Measurements from ENCODE around the gene ATP5IF1.

Gene ATP5IF1

DNA sequence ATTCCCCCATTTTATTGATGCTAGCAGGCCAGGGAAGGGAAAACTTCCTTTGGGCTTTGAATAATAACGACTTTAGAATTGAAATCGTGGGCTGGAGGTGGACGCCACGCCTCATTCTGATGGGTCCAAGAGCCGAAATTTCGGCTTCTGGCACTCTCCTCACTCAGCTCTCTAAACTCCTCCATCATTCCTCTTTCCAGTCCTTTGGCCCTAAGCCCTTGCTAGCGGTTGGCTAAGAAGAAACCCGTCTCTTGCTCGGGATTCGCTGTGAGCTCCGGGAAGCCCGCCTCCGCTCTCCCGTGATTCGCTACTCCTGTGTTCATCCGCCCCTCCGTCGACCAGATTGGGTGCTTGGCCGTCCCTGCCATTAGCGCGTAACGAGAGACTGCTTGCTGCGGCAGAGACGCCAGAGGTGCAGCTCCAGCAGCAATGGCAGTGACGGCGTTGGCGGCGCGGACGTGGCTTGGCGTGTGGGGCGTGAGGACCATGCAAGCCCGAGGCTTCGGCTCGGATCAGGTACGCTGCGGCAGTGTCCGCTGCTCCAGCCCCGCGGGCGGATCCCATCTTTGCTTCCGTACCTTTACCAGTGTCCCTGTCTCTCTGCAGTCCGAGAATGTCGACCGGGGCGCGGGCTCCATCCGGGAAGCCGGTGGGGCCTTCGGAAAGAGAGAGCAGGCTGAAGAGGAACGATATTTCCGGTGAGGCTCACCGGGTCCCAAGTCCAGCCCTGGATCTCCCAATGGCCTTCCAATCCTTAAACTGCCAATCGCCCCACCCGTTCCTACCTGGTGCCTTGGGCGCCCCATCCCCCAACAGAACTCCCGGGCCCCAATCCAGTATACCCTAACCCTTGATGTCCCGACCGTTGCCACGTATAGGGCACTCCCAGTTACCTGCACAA, at the start of gene ATP5IF1:
Gene ATP5IF1, plus strand, starts transcription at position 370 of the 901 bp plus-strand sequence. Its CDS starts 60 bp downstream, at position 430.
- DNase-seq (ENCODE audit: low spot score) = peak; percentile 95

DNA sequence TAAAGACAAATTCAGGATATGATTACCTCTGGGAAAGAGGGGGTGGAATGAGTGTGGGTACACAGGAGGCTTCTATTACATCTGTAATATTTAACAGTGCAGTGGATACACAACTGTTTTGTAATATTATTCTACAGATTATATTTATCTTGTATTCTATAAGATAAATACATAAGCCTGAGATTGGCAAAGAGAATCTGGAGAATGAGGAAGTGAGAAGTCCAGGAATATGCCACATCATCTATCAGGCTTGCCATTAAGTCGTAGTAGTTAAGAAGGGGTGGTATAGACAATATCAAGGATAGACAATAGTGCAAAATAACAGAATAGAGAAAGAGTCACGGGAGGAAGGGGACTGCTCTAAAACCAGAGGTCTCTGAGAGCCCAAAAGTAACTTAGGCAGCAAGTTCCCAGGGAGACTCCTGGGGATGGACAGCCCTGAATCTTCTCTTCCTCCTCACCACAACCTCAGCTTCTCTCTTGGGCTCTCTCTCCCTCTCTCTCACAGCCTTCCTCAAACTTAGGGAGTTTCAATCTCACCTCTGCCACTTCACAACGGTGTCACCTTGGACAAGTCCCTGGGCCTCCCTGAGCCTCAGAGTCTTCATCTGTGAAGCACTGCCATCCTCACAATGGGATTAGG, 45.5 kb upstream of the ATP5IF1 start:
- DNase-seq (ENCODE audit: low spot score) = no peak

DNA sequence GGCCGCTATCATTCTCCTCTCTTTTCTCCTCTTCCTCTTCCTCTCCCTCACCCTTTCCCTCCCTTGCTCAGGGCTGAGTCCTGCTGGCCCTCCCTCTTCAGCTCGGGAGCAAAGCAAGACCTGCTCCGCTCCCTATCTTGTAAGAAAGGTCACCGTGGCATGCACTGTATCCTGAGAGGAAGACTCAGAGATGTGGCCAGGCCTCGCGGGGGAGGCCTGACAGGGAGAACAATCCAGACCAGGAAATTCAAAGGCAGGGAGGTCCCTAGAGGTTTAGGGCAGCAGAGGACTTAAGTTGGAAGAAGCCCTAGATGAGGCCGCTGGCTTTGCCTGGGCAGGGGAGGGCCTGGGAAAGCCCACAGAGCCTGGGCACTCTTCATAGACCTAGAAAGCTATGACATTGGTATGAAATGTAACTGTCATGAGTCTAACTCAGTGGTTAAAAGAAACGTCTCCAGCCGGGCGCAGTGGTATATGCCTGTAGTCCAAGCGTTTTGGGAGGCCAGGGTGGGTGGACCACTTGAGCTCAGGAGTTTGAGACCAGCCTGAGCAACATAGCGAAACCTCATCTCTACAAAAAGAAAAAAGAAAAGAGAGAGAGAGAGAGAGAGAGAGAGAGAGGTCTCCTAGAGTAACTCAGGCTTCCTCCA, 44.8 kb upstream of the ATP5IF1 start:
- DNase-seq (ENCODE audit: low spot score) = no peak

DNA sequence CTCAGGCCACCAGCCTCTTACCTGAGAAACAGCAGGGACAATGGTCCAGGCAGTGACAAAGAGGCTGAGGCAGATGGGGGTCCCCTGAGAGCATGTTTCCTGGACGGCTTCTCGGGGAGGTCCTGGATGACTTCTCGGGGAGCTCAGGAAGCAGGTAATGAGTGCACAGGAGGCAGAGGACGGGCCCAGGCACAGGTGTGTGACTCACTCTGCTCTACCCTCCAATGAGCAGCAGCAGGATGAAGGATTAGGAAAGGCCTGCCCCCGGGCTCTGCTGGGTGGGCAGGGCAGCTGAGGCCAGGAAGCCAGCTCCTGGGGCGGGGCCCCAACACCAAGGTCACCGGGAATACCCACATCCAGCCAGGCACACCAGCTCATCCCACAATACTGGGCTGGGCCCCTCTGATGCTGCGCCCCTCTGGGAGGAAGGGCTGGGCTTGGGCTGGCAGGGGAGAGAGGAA, 42.2 kb upstream of the ATP5IF1 start:
- DNase-seq (ENCODE audit: low spot score) = no peak

DNA sequence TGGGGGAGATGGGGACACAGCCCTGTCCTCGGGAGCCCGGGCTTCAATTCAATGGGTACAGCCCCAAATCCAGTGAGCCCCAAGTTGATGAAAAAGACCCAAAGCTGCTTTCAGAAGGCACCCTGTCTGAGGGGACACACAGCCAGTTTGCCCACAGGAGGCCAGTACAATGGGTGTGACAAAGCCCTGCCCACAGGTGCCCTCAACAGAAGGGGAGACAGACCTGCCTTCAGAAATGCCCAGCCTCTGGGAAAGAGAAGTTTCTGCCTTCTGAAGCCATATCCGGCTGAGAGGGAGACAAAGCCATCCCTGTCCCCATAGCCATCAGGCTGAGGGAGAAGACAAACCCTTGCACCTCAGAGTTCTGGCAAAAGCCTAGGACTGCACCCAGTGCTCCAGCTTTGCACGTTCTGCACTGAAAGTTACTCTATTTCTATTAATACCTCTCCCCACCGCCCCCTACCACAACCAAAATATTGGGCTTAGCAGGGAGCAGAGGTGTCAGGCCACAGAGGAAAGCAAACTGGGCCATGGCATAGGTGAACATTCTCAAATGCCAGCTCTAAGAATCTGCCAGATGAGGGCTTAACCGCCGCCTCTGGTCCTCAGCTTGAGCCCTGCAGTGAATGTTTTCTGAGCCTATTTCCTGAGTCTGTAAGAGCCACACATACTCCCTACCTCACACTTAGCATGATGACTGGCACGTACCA, 41.4 kb upstream of the ATP5IF1 start:
- DNase-seq (ENCODE audit: low spot score) = no peak

DNA sequence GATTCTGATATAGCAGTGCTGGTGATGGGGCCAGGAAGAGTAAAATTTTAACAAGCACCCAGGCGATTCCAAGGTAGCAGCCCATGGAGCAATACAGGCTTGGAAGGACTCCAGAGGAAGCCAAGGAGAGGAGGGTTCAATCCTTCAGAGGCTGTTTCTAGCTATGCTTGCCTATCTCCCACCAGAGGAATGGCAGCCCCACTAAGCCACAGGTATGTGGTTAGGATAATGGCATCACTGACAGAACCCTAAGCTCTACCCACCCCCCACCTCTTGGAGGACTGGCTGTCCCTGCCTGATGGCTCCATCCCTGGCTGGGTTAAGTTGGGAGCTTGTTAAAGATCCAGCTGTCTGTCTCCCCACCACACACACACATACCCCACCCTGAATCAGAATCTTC, 40.1 kb upstream of the ATP5IF1 start:
- no peak for DNase-seq (ENCODE audit: low spot score)

DNA sequence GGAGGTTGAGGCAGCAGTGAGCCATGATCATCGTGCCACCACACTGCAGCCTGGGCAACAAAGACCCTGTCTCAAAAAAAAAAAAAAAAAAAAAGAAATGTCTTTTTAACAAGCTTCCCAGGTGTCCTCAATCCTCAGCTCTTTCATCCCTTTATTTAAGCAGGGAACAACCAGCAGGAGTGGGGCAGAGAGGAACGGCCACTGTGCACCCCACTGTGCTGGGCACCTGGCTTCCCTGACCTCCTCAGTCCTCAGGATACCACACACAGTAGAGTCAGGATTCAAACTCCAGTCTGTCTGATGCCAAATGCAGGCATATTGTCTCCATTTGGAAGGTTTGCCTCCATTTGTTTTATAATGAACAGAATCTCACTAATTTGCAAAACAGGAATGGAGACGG, 39.6 kb upstream of the ATP5IF1 start:
- no peak for DNase-seq (ENCODE audit: low spot score)

DNA sequence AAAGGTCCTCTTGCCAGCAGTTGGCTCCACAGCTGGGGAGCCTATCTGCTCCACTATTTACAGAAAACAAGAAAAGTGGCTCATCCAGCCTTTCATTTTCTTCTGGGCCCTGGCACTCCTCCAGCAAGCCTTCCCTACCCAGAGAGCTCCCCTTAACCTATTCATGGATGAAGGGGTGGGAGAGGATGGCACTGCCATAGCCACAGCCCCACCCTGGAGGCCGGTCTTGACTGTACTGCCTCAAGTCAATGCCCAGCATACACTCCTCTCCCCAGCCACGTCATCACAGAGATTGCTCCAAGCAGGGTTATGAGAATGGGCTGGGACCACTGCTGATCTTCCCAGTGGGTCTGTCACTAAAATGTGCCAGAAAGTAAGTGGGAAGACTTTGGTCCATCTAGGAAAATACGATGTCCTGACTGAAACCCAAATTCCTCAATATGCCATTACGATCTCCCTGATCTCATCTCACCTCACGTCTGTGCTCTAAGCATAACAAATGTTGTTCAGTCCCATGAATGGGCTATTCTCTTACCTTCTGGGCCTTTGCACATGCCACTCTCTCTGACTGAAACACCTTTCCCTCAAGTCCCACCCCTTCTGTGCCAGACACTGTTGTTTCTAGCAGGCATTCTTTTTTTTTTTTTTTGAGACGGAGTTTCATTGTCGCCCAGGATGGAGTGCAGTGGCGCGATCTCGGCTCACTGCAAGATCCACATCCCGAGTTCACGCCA, 38.1 kb upstream of the ATP5IF1 start:
- no peak for DNase-seq (ENCODE audit: low spot score)

DNA sequence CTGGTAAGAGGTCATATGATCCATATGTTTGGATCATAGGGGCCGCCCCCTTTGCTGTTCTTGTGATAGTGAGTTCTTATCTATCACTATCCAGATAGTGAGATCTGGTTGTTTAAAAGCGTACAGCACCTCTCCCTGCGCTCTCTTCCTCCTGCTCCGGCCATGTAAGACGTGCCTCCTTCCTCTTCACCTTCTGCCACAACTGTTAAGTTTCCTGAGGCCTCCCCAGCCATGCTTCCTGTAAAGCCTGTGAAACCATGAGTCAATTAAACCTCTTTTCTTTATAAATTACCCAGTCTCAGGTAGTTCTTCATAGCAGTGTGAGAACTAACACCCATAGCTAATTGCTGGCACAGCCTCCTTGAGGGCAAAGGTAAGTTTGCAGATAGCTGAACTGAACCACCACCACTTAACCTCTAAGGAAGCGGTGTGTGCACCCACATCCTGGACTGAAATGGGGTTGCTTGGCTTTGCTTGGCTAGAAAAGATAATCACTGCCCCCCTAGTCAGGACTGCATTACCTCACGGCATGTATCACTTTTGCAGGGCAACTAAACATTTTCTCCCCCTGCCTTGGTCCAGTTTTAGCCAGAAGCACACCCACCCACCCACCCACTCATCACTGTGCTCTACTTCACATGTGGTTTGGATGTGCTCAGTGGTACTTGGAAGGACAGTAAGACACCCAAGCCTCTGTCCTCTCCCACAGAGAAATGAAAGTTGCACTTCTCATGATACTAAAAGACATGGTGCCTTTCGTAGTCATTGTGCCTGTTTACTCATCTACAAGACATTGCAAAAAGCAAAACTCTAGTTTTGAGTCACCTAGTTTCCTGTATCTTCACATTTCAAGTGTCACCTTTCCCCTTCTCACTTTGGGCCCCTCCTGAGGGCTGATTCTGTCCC, 36.3 kb upstream of the ATP5IF1 start:
- no peak for DNase-seq (ENCODE audit: low spot score)

DNA sequence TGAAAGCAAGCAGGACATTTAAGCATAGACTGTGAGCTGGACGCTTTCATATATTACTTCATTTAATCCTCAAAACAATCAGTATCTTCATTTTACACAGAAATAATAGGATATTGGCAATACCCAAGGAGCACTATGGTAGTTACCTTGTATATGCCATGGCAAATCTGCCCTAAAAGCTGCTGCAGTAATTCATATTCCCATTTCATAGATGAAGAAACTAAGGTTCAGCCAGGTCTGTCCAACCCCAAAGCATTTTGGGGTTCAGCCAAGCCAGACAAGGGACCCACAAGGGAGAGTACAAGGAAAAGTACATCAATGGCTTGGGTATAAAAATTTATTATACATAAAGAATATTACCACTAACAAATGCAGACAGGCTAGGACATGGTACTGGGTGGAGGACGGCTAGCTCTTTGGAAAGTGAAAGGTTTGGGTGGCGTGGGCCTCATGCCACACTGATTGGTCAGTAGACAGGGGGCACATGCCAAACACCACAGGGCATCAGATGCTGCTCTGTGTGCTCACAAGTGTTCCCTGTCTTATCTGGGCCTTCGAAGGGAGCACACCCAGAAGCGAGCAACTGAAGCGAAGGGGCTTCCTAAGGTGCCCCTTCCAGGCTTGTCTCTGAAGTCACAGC, 35.6 kb upstream of the ATP5IF1 start:
- no peak for DNase-seq (ENCODE audit: low spot score)

DNA sequence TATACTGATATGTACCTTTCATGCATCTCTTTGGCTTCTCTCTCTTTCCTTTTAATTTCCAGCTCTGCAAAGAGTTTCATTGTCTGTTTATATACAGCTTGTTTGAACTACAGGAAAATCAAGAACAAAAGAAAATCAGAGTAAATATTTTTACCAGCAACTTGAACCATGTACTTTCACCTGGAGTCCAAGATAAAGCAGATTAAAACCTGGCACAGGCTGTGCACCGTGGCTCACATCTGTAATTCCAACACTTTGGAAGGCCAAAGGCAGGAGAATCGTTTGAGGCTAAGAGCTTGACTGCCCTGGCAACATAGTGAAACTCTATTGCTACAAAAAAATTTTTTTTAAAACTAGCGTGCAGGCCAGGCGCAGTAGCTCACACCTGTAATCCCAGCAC, 30.7 kb upstream of the ATP5IF1 start:
- DNase-seq (ENCODE audit: low spot score) = no peak

DNA sequence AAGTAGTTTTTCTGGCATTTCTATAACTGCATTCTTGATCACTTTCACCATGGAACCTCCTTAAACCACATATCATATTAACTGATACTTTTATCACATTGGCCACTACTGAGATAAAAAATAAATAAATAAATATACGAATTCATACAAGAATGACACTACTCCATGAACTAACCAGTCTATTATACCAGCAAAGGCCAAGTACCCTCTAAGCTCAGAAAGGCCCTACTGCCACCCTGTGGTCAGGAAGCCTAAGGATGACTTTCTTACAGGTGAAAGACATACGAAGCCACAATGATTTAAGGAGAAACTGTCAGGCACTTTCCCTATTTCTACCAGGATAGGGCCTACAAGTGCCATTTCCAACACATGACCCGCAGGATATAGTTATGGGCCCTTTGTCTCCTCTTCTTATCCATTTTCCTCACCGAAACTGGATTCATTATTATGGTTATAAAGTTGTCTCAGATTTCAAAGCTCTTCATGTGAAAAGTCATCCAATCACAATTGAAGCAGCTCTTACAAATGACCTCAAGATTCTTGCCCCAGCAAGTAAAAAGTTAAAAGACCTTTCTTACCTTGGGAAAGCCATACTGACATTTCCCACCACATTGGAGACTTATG, 27.0 kb upstream of the ATP5IF1 start:
- peak; percentile 37 for DNase-seq (ENCODE audit: low spot score)

DNA sequence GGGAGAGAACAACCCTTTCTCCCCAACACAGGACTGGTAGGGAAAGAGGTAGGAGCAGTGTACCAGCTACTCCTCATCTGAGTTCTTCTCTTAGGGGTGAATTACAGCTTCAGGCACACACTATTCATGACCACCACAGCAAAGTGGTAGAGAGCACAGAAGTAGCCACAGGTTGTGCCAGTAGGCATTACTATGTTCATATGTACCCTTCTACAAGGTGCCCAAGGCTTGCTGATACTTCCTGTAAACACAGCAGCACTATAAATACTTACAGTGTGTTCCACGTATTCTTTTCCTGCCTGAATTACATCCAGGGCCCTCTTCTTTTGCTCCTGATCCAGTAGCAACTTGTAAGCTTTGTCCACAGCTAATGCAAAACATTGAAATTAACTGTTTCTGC, 26.2 kb upstream of the ATP5IF1 start:
- DNase-seq (ENCODE audit: low spot score) = no peak

DNA sequence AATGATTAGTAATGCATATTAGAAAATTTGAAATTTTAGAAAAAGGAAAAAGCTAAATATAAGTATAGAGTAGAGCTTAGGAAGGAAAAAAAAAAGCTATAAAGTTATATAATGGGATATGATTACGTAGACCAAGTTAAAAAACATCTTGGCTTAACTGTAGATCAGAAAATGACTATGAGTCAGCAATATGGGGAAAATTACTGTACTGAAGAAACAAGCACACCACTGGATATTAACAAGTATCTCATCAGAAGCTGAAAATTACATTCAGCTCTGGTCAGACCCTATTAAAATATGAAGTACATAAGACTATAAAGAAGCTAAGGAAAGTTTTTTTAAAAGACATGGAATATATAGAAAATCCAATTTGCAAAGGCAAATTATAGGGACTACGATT, 22.6 kb upstream of the ATP5IF1 start:
- DNase-seq (ENCODE audit: low spot score) = no peak

DNA sequence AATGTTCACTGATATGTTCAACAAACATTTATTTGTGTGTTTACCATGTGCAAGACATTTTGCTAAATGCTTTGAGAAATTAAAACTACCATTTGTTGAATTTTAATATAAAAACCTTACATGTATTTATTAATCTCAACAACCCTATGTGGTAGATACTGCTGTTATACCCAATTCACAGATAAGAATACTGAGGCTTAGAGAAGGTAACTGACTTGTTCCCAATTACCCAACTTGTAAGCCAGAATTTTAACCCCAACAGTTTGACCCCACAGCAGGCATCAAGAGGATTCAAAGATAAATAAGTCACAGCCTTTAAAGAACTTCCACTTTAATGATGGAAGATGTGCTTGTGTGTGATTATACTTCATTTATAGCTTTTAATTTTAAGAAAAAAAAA, 6.8 kb upstream of the ATP5IF1 start:
- DNase-seq (ENCODE audit: low spot score) = no peak

DNA sequence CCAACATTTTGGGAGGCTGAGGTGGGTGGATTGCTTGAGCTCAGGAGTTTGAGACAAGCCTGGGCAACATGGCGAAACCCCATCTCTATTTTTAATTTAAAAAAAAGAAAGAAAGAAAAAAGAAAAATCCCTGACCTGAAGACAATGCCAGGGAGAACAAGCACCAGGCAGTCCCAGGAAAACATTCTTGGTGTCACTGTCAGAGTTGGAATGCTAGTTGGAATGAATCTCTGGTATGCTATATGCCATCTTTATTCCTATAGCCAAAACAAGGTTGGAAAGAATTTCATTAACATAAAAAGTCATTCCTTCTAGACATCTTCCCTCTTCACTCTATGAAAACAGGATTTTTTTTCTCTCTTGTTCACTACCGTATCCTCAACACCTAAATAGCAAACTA, 5.9 kb upstream of the ATP5IF1 start:
- DNase-seq (ENCODE audit: low spot score) = no peak

DNA sequence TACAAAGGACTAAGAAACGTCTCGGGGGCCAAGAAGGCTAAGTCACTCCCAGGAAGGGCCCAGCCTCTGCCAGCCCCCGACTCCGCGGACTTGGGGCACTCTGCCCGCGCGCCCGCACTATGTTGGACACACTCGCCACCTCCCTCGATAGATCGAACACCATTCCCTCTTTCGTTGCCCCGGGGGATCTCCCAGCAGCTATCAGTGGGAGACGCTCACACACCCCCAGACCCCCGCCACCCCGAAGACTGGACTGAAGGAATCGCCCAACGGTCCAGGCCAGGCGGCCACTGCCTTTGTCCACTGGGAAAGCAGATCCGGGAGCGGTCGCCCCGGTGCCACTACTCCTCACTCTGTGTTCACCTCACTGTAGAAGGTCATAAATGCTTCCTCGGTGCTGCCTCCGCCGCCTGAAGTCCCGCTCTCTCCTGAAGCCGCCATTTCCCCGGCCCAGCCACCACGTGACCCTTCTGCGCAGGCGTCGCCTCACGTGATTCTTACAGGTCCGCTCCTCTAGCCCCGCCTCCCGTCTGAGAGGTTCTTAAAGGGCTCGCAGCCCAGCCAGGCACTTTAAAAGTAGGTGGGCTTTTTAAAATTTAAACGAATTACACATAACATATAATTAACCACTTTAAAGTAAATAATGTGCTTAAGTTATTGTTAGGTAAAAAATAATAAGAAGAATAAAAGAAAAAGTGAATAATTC, 3.2 kb upstream of the ATP5IF1 start, which contains the start of gene DNAJC8:
Gene DNAJC8, minus strand, starts transcription at position 472 of the 706 bp plus-strand sequence. Its CDS starts 31 bp downstream, at position 441.
- peak; percentile 79 for DNase-seq (ENCODE audit: low spot score)

DNA sequence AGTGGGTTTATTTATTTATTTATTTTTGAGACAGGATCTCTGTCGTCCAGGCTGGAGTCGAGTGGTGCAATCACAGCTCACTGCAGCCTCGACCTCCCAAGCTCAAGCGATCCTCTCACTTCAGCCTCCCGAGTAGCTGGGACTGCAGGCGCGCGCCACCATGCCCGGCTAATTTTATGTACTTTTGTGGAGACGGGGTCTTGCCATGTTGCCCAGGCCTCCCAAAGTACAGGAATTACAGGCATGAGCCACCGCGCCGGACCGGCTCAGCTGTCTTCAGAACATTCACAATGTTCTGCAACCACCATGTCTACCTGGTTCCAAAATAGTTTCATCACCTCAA, 2.7 kb upstream of the ATP5IF1 start:
- DNase-seq (ENCODE audit: low spot score) = no peak
